HG02623 (cell line): Measurements from ENCODE around the gene PLXNA4.

Source experiments
- ATAC-seq: cut with Tn5 transposase; IDR thresholded peaks from one replicate; pipeline ENCODE4 v1.9.1; 2021; ENCODE audit warnings: moderate library complexity; ENCODE audit not compliant: unreplicated experiment

The PLXNA4 gene

DNA sequence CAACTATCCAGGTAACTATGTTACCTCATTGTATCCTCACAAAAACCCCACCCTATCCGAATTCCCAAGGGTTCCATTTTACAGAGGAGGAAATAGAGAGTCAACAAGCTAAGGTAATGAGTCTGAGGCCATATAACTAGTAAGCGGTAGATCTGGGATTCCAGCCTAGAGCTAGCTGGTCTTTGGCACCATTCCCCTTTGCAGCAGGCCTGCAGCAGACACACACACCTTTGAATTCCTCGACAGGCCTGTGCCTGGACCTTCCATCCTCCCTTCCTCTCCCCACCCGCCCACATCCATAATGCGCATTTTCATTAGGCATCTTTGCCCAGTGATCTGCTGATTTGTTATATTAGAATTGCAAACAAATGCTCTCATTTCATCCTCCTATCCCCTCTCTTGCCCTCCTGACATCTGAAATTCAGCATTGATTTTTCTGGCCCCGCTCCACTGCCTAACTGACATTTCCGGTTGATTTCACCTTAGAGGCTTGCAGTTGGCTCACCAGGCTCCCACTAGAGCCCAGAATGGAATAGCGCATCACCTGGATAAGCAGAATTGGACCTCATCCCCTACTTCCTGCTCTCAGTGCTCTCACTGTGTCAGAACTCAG, 129.5 kb downstream of the PLXNA4 start:
- ATAC-seq: no peak

DNA sequence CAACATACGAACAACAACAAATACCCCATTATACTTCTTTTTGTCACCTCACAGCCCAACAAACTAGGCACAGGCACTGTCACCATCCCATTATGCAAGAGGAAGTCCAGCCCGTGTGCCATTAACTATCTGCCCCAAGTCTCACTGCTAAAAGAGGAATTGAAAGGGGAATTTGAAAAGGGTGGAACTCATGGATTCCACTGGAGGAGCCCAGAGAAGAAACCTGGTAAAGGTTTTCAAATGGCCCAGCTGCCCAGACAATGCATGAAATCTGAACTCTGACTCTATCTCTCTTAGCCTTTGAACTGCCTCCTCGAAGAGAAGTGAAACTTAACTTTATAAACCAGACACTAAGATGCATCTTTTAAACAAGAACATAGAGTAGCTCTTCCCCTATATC, 130.0 kb downstream of the PLXNA4 start:
- no peak for ATAC-seq

- no peak for ATAC-seq
Observed at GRCh38 chr7:132443761-132444520, 132.3 kb downstream of the PLXNA4 start.

DNA sequence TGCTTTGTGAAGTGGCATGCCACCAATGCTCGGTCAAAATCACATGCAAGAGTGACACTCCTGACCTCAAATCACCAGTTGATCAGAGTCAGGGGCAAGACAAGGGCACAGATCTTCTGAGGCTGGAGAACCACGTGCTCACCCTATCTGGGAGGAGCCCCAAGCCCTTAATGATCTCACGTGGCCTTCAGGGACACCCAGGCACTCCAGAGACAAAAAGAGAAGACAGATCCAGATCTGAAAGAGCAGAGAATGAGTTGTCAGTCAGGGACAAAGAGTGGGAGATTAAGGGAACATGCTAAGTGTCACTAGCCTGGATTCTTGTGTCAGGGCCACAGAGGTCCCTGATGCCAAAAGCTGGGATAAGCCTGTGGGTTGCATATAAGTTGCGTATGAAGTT, 134.3 kb downstream of the PLXNA4 start:
- ATAC-seq: no peak

- no peak for ATAC-seq
Observed at GRCh38 chr7:132440151-132440550, 136.1 kb downstream of the PLXNA4 start.

DNA sequence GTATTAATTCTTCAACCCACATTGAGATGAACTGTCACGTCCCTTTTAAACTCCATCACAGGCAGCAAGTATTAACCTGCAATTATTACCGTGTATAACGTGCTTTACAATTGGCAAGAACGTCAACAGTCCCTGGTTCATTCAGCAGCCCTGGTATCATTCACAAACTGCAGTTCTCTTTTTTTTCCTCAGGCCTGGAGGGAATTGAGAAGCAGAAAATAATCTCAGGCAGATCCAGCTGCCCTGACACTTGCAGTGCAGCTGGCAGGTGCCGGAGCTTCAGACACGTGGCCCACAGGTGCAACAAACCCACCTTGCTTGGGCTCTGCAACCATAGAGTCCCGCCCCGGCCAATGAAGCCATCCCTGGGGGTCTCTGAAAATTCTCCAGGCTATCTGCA, 137.3 kb downstream of the PLXNA4 start:
- no peak for ATAC-seq

DNA sequence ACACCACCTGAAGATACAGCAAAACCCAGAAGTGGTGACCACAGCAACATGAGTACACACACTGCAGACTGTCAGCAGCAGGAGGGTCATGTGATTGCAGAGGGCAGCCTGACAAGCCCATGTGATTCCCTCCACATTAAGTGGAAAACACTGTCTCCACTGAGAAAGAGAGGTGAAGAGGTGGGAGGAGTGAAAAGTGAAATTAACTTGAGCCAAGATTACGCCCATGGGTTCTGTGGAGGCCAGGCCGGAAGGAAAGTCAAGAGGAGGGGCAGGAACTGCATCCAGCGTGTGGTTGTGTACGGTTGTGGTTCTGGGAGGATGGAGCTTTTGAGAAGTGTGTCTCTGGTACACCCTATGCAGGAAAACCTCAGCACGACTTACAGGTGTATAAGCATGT, 138.5 kb downstream of the PLXNA4 start:
- no peak for ATAC-seq

DNA sequence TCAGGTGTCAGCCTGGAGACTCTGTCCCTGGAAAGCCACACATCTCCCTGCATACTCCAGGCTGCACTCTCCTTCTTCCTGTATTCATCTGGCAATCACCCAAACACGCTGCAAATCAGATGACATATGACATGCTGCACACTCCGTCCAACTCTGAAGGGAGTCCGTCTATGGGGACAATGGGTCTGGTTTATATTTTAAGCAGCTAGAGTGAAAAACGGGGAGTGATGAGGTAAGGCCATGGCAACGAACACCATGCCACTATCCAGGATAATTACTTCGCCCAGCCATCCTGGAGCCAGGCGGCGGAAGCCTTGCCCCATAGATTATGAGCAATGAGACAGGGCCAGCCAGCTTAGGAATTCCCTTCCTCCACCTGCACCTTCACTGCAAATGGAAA, 140.1 kb downstream of the PLXNA4 start:
- no peak for ATAC-seq

DNA sequence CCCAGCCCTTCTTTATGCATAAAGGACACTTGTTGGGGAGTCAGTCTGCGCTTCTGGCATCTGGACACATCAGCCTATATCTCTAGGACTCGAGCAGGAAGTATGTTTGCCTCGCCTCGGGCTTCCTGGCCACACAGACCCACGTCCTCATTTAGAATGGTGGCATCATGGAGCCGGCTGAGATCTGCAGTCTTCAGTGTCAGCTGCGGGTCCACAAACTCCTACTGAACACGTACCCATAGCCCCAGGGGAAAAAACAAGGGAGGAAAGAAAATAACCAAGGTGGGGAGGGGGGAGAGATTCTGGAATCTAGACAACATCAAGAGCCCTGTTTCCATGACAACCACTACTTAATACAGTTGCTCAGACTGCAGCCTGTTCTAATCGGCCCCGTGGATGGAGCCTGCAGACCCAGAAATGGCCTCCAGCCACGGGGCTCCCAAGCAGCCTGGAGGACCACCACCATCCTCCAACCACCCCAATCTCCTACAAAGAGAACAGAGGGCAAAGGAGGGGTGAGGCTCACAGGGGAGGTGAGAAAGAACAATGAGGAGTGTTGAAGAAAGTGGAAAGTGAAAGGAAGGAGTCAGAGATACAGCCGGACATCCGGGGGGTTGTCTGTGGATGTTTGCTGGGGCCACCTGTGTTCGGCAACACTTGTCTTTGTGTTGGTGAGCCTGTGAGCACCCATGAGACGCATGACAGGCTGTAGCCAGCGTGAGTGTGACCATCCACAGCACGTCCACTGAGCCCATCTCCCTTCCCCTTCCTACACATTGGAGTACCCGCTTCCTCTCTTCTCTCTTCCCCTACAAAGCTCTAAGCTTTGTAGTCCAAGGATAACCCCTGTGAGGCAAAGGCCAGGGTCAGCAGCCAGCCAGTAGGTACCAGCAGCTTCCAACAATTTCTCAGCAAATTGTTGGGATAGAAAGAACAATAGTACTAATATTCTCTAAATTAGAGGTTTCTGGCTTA, 141.0 kb downstream of the PLXNA4 start:
- ATAC-seq: no peak

DNA sequence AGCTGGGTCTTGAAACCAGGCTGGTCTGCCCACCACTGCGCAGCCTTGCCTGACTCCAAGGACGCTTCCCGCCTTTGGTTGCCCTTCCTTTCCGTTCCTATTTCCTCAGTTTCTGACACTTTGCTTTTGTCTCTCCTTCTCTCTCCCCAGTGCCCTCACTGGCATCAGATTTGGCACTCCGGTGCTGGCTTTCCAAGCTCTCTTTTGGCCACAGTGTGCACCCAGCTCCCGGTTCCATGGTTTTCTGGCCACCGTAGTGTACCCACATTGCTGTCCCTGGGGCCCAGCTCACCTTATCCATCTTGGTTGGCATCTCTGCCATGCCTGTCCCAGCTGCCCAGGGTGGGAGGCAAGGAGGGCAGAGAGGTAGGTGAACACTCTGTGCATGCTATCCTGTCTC, 142.2 kb downstream of the PLXNA4 start:
- no peak for ATAC-seq

DNA sequence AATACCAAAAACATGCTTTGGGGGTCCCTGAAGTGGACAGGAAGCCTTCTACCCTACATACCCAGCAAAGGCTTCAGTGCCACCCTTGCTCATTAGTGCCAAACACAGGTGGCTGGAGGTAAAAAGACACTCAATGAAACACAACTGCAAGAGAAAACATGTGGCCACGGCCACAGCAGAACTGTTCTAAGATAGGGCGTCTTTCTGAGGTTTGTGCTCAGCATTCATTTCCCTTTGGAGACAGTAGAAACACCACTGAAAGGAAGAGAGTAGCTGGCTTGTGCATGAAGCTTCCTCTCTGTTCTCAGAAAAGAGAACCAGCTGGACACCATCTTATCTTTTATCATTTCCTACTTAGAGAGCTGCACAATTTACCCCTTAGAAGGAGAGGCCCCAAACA, 143.0 kb downstream of the PLXNA4 start:
- no peak for ATAC-seq

- no peak for ATAC-seq
Observed at GRCh38 chr7:132430861-132431822, 145.1 kb downstream of the PLXNA4 start.

DNA sequence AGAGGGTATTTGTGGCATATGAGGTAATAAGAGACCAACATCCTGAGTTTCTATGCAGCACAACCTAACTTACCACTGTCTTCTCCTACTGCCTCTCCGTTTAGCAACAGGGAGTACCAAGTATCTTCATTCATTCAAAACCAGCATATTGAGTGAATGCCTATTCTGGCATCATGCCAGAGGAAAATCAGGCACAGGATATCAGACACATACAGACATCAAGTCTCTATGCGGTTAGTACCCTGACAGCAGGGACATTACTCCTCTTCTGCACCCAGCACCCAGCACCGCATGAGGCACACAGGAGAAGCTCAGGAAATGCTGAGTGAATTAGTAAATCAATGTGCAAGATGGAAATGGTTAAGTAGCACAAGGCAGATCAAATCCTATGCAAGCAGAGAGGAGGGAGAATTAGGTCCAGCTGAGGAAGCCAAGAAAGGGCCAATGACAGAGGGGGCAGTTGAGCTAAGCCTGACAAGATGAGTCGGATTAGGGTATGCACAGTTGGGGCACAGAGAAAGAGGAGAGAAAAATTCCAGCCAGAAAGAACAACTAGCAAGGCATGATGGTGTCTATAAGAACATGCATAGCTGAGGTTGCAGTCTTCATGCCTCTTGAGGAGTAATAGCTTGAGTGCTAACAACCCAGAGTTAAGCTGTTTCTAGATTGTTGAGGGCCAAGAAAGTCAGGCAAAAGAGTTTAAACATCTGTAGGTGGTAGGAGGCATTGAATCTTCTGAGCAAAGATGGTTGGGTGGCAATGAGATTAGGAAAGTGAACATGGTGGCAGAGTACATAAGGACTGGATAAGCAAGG, 146.0 kb downstream of the PLXNA4 start:
- ATAC-seq: no peak

DNA sequence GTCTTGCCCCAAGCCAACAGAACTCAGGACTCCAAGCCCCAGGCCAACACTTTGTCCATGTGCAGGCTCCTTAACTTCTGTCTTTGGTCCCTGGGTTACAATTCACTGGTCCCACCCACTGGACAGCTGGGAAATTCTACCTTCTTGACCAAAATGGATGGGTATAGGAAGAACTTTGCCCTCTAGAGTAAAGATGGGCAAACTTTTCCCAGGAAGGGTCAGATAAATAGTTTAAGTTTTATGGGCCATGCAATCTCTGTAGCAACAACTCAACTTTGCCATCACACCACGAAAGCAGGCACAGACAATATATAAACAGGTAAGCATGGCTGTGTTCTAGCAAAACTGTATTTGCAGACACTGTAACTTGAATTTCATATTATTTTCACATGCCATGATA, 147.1 kb downstream of the PLXNA4 start:
- no peak for ATAC-seq

- no peak for ATAC-seq
Observed at GRCh38 chr7:132428247-132428919, 147.9 kb downstream of the PLXNA4 start.

DNA sequence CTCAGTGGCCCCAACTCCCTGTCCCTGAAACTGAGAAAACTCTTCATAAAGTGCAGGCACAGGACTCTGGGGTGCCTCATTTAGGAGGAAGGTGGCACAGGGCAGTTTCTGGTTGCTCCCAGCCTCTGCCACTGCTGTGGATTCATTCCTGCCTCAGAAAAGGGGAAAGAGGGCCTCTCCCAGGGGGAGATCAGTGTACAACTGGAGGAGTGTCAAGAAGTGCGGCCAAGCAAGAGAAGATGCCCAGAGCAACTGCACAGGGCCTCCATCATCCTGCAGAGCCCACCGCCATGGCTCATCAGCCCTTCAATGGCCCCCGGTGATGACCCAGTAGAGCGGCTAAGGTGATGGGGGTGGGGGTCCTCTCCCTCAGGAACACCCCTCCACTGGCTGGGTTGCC, 150.3 kb downstream of the PLXNA4 start:
- no peak for ATAC-seq

- ATAC-seq: no peak
Observed at GRCh38 chr7:132424821-132425724, 151.2 kb downstream of the PLXNA4 start.

GRCh38 chr7:132424277-132424676, 152.0 kb downstream of the PLXNA4 start:
- no peak for ATAC-seq
